Body of pancreas (tissue), 4 donors: ENCODE results near the gene NDUFS7. TPM values are rescaled to one million over a fixed set of nuclear protein-coding genes. Genes with fewer than 3 reads are reported as not detected.

ENCODE experiments used
- ATAC-seq: fragments of 150-250 bp; one replicate; pipeline ENCODE4 v1.9.1; 2016
- DNase-seq, 4 donors: peaks; one replicate each; pipeline ENCODE4 v3.0.0-alpha.2; 2019
- H3K27ac ChIP-seq, 4 donors: fragments of 200-600 bp; sonication (generic); 1 replicate in 3 of 4; 2 replicates in 1 of 4; pipeline versions ENCODE4 v1.5.1 to v1.6.1; 2016 to 2019; ENCODE audit warnings: mild to moderate bottlenecking in 1 of 4, mixed read lengths in 1 of 4, moderate library complexity in 1 of 4
- H3K27me3 ChIP-seq, 2 donors: fragments of 200-600 bp; sonication (generic); one replicate each; pipeline ENCODE4 v1.6.0; 2016; ENCODE audit warnings: mild to moderate bottlenecking in 1 of 2
- H3K36me3 ChIP-seq, 2 donors: fragments of 200-600 bp; sonication (generic); replicated peaks in 1 of 2; 2 replicates each; pipeline ENCODE4 v1.5.1; 2016; ENCODE audit warnings: low read depth in 2 of 2; ENCODE audit not compliant: insufficient read depth in 1 of 2
- H3K4me1 ChIP-seq: fragments of 200-600 bp; sonication (generic); one replicate; pipeline ENCODE4 v1.6.0; 2016
- H3K4me3 ChIP-seq, 2 donors: fragments of 200-600 bp; sonication (generic); 1 replicate in 1 of 2; 2 replicates in 1 of 2; pipeline ENCODE4 v1.5.1; 2016 to 2019
- H3K9me3 ChIP-seq, 3 donors: fragments of 200-600 bp; sonication (generic); 1 replicate in 2 of 3; 2 replicates in 1 of 3; pipeline ENCODE4 v1.5.1; 2016
- CTCF ChIP-seq, 7 experiments: fragments of 450-650 bp in 4 of 7; fragments of 200-600 bp in 3 of 7; sonication (generic) in 3 of 7; IDR thresholded peaks; one replicate each; pipeline ENCODE4 v1.5.1; 2016 to 2019; ENCODE audit warnings: antibody characterized with exemption in 7 of 7
- POLR2A ChIP-seq, 3 donors: fragments of 450-650 bp; IDR thresholded peaks; one replicate each; pipeline ENCODE4 v1.6.1; 2016; ENCODE audit warnings: antibody characterized with exemption in 3 of 3, mild to moderate bottlenecking in 2 of 3
- WGBS, 2 donors: methylation state at CpG; one replicate each; pipeline ENCODE4 v1.1.5; 2017; 5-methylcytosine and 5-hydroxymethylcytosine counted together
- intact Hi-C: fragments of 100-400 bp; cut with DNase I; formaldehyde crosslinking; loops from one replicate; pipeline ENCODE4 v1.15.1; 2023
- total RNA-seq, 2 donors: library from RNA; depleted of rRNA; stranded (reverse); fragments of >200 nt; gene quantifications; one replicate each; pipeline ENCODE4 v1.1.0, GENCODE V29; 2016

NDUFS7 gene
- total RNA-seq, 2 donors from 2014 or later, result 59.9 to 87.7 TPM

GRCh38 chr19:1426736-1427135, 43.0 kb downstream of the NDUFS7 start:
- no peaks in the 10 kb centered on the region for H3K9me3 ChIP-seq
- ATAC-seq, result no peak
- intact Hi-C loops, result no loop called here

DNA sequence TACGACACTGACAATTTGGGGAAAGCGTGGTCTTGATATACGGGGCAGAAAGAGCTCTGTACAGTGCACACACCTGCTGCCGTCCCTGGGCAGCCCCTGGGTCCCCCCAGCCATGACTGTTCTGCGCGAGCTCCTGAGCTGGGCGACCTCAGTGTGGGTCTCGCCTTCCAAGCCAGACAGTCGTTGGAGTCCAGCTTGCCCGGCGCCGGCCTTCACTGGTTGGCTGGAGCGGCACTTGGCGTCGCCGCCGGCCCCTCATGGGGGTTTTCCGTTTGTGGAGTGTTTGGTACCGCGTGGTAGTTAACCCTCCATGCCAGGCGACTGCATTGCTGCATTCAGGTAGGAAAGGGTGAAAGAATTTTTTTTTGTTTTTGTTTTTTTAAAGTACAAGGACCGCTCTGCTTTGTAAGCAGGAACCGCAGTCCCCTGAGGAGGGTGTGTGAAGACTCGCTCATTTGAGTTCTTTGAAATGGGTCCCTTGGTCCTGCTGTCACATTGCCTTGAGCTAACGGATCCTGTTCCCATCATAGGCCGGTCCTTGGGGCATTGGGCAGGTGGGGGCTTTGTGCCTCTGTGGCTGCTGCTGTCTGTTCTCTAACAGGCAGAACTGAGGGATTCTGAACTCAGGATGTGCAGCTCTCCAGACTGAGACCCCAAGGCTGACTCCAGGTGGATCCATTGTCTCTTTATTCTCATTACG, 43.7 kb downstream of the NDUFS7 start:
- TF ChIP-seq CTCF (IDR thresholded peaks at IDR 0.05) (no peak), POLR2A (IDR thresholded peaks at IDR 0.05) (no peak)
- Histone ChIP-seq H3K9me3 (no peaks in the 10 kb centered on the region), H3K4me3 (no peak overlapping the region), H3K4me1 (no peaks in the 10 kb centered on the region), H3K36me3 (peaks cover 10 to 23% of the 10 kb centered on the region in 2 donors), H3K27me3 (no peaks in the 10 kb centered on the region), H3K27ac (no peak overlapping the region)
- DNase-seq (no peak), ATAC-seq (no peak)
- 87 to 88% methylated on average over 20 of the region's 27 CpGs for WGBS, 2 donors
- intact Hi-C loops, result no loop called here

More at GRCh38 chr19:1426736-1427135, 43.0 kb downstream of the NDUFS7 start:
- no peak for TF ChIP-seq POLR2A (IDR thresholded peaks at IDR 0.05)
- TF ChIP-seq CTCF (IDR thresholded peaks at IDR 0.05), result no peak
- no peak for DNase-seq
- Histone ChIP-seq H3K36me3 (peaks cover 13 to 26% of the 10 kb centered on the region in 2 donors), H3K4me3 (no peak overlapping the region), H3K4me1 (no peaks in the 10 kb centered on the region), H3K27me3 (no peaks in the 10 kb centered on the region), H3K27ac (no peak overlapping the region)
- 86 to 90% methylated on average over 9 of the region's 9 CpGs for WGBS, 2 donors

- Histone ChIP-seq H3K4me3 (no peak overlapping the region), H3K27ac (no peak overlapping the region), H3K27me3 (no peaks in the 10 kb centered on the region), H3K9me3 (no peaks in the 10 kb centered on the region), H3K4me1 (no peaks in the 10 kb centered on the region), H3K36me3 (peaks cover 10 to 21% of the 10 kb centered on the region in 2 donors)
- TF ChIP-seq POLR2A (IDR thresholded peaks at IDR 0.05) (no peak), CTCF (IDR thresholded peaks at IDR 0.05) (no peak)
- intact Hi-C loops, result no loop called here
- no peak for ATAC-seq
- DNase-seq, result no peak
- WGBS, 2 donors, result 77 to 88% methylated on average over 20 to 37 of the region's 41 CpGs
Observed at GRCh38 chr19:1428738-1429391, 45.2 kb downstream of the NDUFS7 start.

- peak; percentile 8 for ATAC-seq
- no peak overlapping the region for H3K27ac ChIP-seq
- H3K4me1 ChIP-seq, result no peaks in the 10 kb centered on the region
- no peaks in the 10 kb centered on the region for H3K27me3 ChIP-seq
- H3K9me3 ChIP-seq, result no peaks in the 10 kb centered on the region
- no peak for DNase-seq
- H3K4me3 ChIP-seq, result no peak overlapping the region
- WGBS, 2 donors, result 58 to 67% methylated on average over 3 to 14 of the region's 14 CpGs
- no peak for TF ChIP-seq CTCF (IDR thresholded peaks at IDR 0.05)
- intact Hi-C loops, result no loop called here
- peaks cover 17 to 23% of the 10 kb centered on the region in 2 donors for H3K36me3 ChIP-seq
Observed at GRCh38 chr19:1429750-1430149, 46.0 kb downstream of the NDUFS7 start.
